Spleen (tissue), 11 donors: ENCODE results near the gene TXNL4A. TPM values are rescaled to one million over a fixed set of nuclear protein-coding genes. Genes with fewer than 3 reads are reported as not detected.

Source experiments
- DNase-seq: peaks from one replicate; pipeline ENCODE4 v3.0.0-alpha.2; 2020
- H3K27ac ChIP-seq, 8 donors: fragments of 200-600 bp; sonication (generic) in 7 of 8; 1 replicate in 4 of 8; 2 replicates in 4 of 8; pipeline versions ENCODE4 v1.5.0 to v1.8.0; 2016 to 2021; ENCODE audit warnings: inconsistent platforms in 4 of 8, mild to moderate bottlenecking in 4 of 8, moderate library complexity in 1 of 8
- H3K27me3 ChIP-seq, 7 donors: fragments of 200-600 bp; sonication (generic) in 6 of 7; replicated peaks in 1 of 7; 1 replicate in 4 of 7; 2 replicates in 3 of 7; pipeline versions ENCODE4 v1.5.0 to v1.8.0; 2016 to 2021; ENCODE audit warnings: inconsistent platforms in 3 of 7, mild to moderate bottlenecking in 1 of 7
- H3K36me3 ChIP-seq, 6 donors: fragments of 200-600 bp; sonication (generic) in 5 of 6; 1 replicate in 4 of 6; 2 replicates in 2 of 6; pipeline versions ENCODE4 v1.5.0 to v1.8.0; 2016 to 2021; ENCODE audit warnings: inconsistent platforms in 2 of 6
- H3K4me1 ChIP-seq, 6 donors: fragments of 200-600 bp; sonication (generic) in 5 of 6; 1 replicate in 3 of 6; 2 replicates in 3 of 6; pipeline versions ENCODE4 v1.5.0 to v1.8.0; 2016 to 2021; ENCODE audit warnings: inconsistent platforms in 3 of 6
- H3K4me3 ChIP-seq, 8 donors: fragments of 200-600 bp; sonication (generic) in 7 of 8; 1 replicate in 4 of 8; 2 replicates in 4 of 8; pipeline versions ENCODE4 v1.5.0 to v1.8.0; 2016 to 2021; ENCODE audit warnings: inconsistent platforms in 4 of 8, mild to moderate bottlenecking in 4 of 8, moderate library complexity in 2 of 8
- H3K9me3 ChIP-seq, 8 donors: fragments of 200-600 bp; sonication (generic) in 7 of 8; 1 replicate in 4 of 8; 2 replicates in 4 of 8; pipeline versions ENCODE4 v1.5.0 to v1.8.0; 2016 to 2021; ENCODE audit warnings: inconsistent platforms in 4 of 8
- CTCF ChIP-seq, 11 experiments: fragments of 200-600 bp in 7 of 11; fragments of 450-650 bp in 4 of 11; sonication (generic) in 4 of 11; IDR thresholded peaks in 8 of 11; conservative IDR thresholded peaks in 3 of 11; 1 replicate in 7 of 11; 2 replicates in 4 of 11; pipeline versions ENCODE4 v1.4.0 to v1.8.0; 2016 to 2021; ENCODE audit warnings: antibody characterized with exemption in 11 of 11, inconsistent platforms in 4 of 11, mild to moderate bottlenecking in 1 of 11
- POLR2A ChIP-seq, 3 donors: fragments of 450-650 bp; IDR thresholded peaks; one replicate each; pipeline ENCODE4 v1.5.1; 2017; ENCODE audit warnings: antibody characterized with exemption in 3 of 3, mild to moderate bottlenecking in 1 of 3
- POLR2AphosphoS5 ChIP-seq, 3 donors: sonication (generic); formaldehyde crosslinking; IDR thresholded peaks; one replicate each; pipeline ENCODE4 v1.5.1; 2017; ENCODE audit warnings: antibody characterized with exemption in 3 of 3
- WGBS, 5 donors: extraction: QIAGEN DNeasy Blood & Tissue Kit in 3 of 5; methylation state at CpG; one replicate each; pipeline versions ENCODE4 v1.1.5 to v1.1.7; 2013 to 2018; 5-methylcytosine and 5-hydroxymethylcytosine counted together
- intact Hi-C: fragments of 100-400 bp; cut with DNase I; formaldehyde crosslinking; loops from one replicate; pipeline ENCODE4 v1.15.0; 2023; ENCODE audit warnings: low total_unique reads
- polyA plus RNA-seq, 3 donors: library from polyadenylated mRNA; stranded (reverse); fragments of 200-250 nt; gene quantifications; one replicate each; pipeline ENCODE4 v1.2.1, GENCODE V29; 2013
- total RNA-seq, 7 donors: library from RNA; depleted of rRNA in 3 of 7; stranded (reverse); fragments of >200 nt in 3 of 7; fragmentation: NEBNext Ultra II Directional in 4 of 7; extraction: Animal tissue kit (Norgen Biotek cat#: 25700) in 4 of 7; gene quantifications; one replicate each; pipeline versions ENCODE4 v1.1.0 to v1.2.1, GENCODE V29; 2016 to 2021
- donor health status: healthy with polysubstance abuse.
- donor health status: DM: no; HTN: no; CAD: no; lungs with moderate emphysema.
- donor health status: DM: no; HTN: no; CAD: no.
- donor health status: Bipolar disorder and iron deficiency.
- donor health status: healthy.
- donor health status: DM: no; HTN: no; CAD: no.
- donor health status: DM: yes; HTN: yes; CAD: no.

Gene TXNL4A
- total and polyA plus RNA-seq, 10 donors: 20.7 to 98.5 (median 69.3) TPM

GRCh38 chr18:79986726-79987125, 1.6 kb downstream of the TXNL4A start:
- no peak for TF ChIP-seq POLR2A (IDR thresholded peaks at IDR 0.05)
- TF ChIP-seq CTCF (IDR thresholded peaks at IDR 0.05 in 8 of 11, conservative IDR thresholded peaks at IDR 0.05 in 3 of 11): no peak
- no peak for TF ChIP-seq POLR2AphosphoS5 (IDR thresholded peaks at IDR 0.05)
- Histone ChIP-seq H3K27me3 (no peaks in the 10 kb centered on the region), H3K27ac (no peak overlapping the region), H3K9me3 (no peaks in the 10 kb centered on the region), H3K4me3 (peak overlapping the region in 4 of 8 donors; percentile 83 to 94 (median 90)), H3K36me3 (peaks cover 0 to 44% (median 3%) of the 10 kb centered on the region in 6 donors), H3K4me1 (peaks cover 21 to 72% (median 55%) of the 10 kb centered on the region in 6 donors)
- no peak for DNase-seq
- 43 to 78% (median 62%) methylated on average over 7 of the region's 7 CpGs for WGBS, 5 donors
- intact Hi-C loops: no loop called here

- H3K4me3 ChIP-seq: no peak overlapping the region
- no peaks in the 10 kb centered on the region for H3K27me3 ChIP-seq
- H3K4me1 ChIP-seq: peaks cover 21 to 88% (median 59%) of the 10 kb centered on the region in 6 donors
- 89 to 93% (median 91%) methylated on average over 12 of the region's 12 CpGs for WGBS, 5 donors
- peaks cover 0 to 46% (median 3%) of the 10 kb centered on the region in 6 donors for H3K36me3 ChIP-seq
- no peak for TF ChIP-seq CTCF (IDR thresholded peaks at IDR 0.05 in 8 of 11, conservative IDR thresholded peaks at IDR 0.05 in 3 of 11)
- no peak for TF ChIP-seq POLR2A (IDR thresholded peaks at IDR 0.05)
- TF ChIP-seq POLR2AphosphoS5 (IDR thresholded peaks at IDR 0.05): no peak
- intact Hi-C loops: no loop called here
- DNase-seq: no peak
- no peak overlapping the region for H3K27ac ChIP-seq
- H3K9me3 ChIP-seq: no peaks in the 10 kb centered on the region
These were observed 3.2 kb downstream of the TXNL4A start for GRCh38 chr18:79985172-79985571.

- 80 to 91% (median 82%) methylated on average over 7 of the region's 7 CpGs for WGBS, 5 donors
- H3K27me3 ChIP-seq: no peaks in the 10 kb centered on the region
- H3K27ac ChIP-seq: peak overlapping the region in 1 of 8 donors; percentile 73
- H3K36me3 ChIP-seq: peaks cover 0 to 60% (median 10%) of the 10 kb centered on the region in 6 donors
- no peak for DNase-seq
- H3K4me3 ChIP-seq: no peak overlapping the region
- TF ChIP-seq CTCF (IDR thresholded peaks at IDR 0.05 in 8 of 11, conservative IDR thresholded peaks at IDR 0.05 in 3 of 11): no peak
- TF ChIP-seq POLR2A (IDR thresholded peaks at IDR 0.05): no peak
- no peak for TF ChIP-seq POLR2AphosphoS5 (IDR thresholded peaks at IDR 0.05)
- H3K4me1 ChIP-seq: peaks cover 21 to 87% (median 54%) of the 10 kb centered on the region in 6 donors
- no peaks in the 10 kb centered on the region for H3K9me3 ChIP-seq
- intact Hi-C loops: no loop called here
These were observed 4.6 kb downstream of the TXNL4A start for GRCh38 chr18:79983793-79984192.

GRCh38 chr18:79983253-79983652, 5.1 kb downstream of the TXNL4A start:
- H3K27ac ChIP-seq: peak overlapping the region in 4 of 8 donors; percentile 47 to 73 (median 62)

More at GRCh38 chr18:79983253-79983652, 5.1 kb downstream of the TXNL4A start:
- intact Hi-C loops: no loop called here
- DNase-seq: no peak
- H3K36me3 ChIP-seq: peaks cover 0 to 65% (median 11%) of the 10 kb centered on the region in 6 donors
- peaks cover 21 to 87% (median 54%) of the 10 kb centered on the region in 6 donors for H3K4me1 ChIP-seq
- WGBS, 5 donors: 85 to 92% (median 90%) methylated on average over 4 of the region's 4 CpGs
- TF ChIP-seq POLR2A (IDR thresholded peaks at IDR 0.05): no peak
- TF ChIP-seq CTCF (IDR thresholded peaks at IDR 0.05 in 8 of 11, conservative IDR thresholded peaks at IDR 0.05 in 3 of 11): no peak
- no peak for TF ChIP-seq POLR2AphosphoS5 (IDR thresholded peaks at IDR 0.05)
- H3K4me3 ChIP-seq: no peak overlapping the region
- H3K27me3 ChIP-seq: no peaks in the 10 kb centered on the region
- H3K9me3 ChIP-seq: no peaks in the 10 kb centered on the region
